ENCODE results near the gene SIRPB1.
"Not testable (repeated sequence)": the region's sequence is repeated elsewhere in the genome, so short reads cannot be mapped to it uniquely, and the experiment has no call there.

Gene SIRPB1

DNA sequence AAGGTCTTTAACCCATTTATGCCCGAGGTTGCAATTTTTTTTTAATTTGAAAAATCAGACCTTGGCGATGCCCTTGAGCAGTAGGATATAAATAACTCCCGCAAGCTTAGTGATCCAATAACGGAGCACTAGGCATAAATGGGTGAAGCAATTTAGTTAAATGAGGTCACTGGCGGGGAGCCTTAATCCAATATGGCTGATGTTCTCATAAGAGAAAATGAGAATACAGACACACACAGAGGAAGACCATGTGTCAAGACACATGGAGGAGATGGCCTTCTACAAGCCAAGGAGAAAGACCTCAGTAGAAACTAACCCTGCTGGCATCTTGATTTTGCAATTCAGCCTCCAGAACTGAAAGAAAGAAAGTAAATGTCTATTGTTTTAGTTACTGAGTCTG is 37.0 kb upstream of the SIRPB1 start:
- H3K9me3 ChIP-seq (ENCODE audit: control insufficient read depth, insufficient read depth, low read length), result no peaks in the 10 kb centered on the region
- H3K27ac ChIP-seq (ENCODE audit: low read depth, low read length), result no peak overlapping the region
- H3K4me3 ChIP-seq (ENCODE audit: low read depth, low read length), result no peak overlapping the region
- H3K27me3 ChIP-seq (ENCODE audit: control insufficient read depth, insufficient read depth, low read length), result no peaks in the 10 kb centered on the region
- H3K9ac ChIP-seq (ENCODE audit: low read depth, low read length), result no peak overlapping the region
- no peaks in the 10 kb centered on the region for H3K4me1 ChIP-seq (ENCODE audit: control insufficient read depth, insufficient read depth, low read length)
- H3K36me3 ChIP-seq (ENCODE audit: control insufficient read depth, insufficient read depth, low read length), result no peaks in the 10 kb centered on the region

DNA sequence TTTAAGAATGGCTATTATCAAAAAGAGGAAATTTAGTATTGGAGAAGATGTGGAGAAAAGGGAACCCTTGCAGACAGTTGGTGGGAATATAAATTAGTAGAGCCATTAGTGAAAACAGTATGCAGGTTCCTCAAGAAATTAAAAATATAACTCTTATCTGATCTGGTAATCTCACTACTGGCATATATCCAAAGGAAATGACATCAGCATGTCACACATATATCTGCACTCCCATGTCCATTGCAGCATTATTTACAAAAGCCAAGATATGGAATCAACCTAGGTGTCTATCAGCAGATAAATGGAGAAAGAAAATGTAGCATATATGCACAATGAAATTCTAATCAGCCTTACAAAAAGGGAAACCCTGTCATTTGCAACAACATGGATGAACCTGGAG is 35.2 kb upstream of the SIRPB1 start:
- Histone ChIP-seq H3K27ac (ENCODE audit: low read depth, low read length) (no peak overlapping the region), H3K9me3 (ENCODE audit: control insufficient read depth, insufficient read depth, low read length) (no peaks in the 10 kb centered on the region), H3K9ac (ENCODE audit: low read depth, low read length) (no peak overlapping the region), H3K4me3 (ENCODE audit: low read depth, low read length) (no peak overlapping the region), H3K36me3 (ENCODE audit: control insufficient read depth, insufficient read depth, low read length) (no peaks in the 10 kb centered on the region), H3K4me1 (ENCODE audit: control insufficient read depth, insufficient read depth, low read length) (no peaks in the 10 kb centered on the region), H3K27me3 (ENCODE audit: control insufficient read depth, insufficient read depth, low read length) (no peaks in the 10 kb centered on the region)

DNA sequence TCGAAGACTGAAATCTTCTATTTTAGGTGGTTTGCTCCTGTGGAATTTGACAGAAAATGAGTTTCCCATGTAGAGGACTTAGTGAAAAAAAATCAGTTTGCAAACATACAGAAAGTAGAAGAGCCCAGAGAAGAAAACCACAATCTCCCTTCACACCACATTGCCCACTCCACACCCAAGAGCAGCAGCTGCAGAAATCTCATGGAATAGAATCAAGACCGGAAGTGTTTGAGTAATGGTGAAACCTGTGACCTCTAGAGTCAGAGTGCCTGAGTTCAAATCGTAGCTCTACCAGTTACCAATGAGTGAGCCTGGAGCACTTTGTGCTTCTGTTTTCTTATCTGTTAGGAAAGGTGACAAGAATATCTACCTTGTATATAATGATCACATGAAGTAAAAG is 33.2 kb upstream of the SIRPB1 start:
- Histone ChIP-seq H3K9ac (ENCODE audit: low read depth, low read length) (no peak overlapping the region), H3K27ac (ENCODE audit: low read depth, low read length) (no peak overlapping the region), H3K36me3 (ENCODE audit: control insufficient read depth, insufficient read depth, low read length) (no peaks in the 10 kb centered on the region), H3K4me1 (ENCODE audit: control insufficient read depth, insufficient read depth, low read length) (no peaks in the 10 kb centered on the region), H3K27me3 (ENCODE audit: control insufficient read depth, insufficient read depth, low read length) (no peaks in the 10 kb centered on the region), H3K4me3 (ENCODE audit: low read depth, low read length) (no peak overlapping the region), H3K9me3 (ENCODE audit: control insufficient read depth, insufficient read depth, low read length) (no peaks in the 10 kb centered on the region)

DNA sequence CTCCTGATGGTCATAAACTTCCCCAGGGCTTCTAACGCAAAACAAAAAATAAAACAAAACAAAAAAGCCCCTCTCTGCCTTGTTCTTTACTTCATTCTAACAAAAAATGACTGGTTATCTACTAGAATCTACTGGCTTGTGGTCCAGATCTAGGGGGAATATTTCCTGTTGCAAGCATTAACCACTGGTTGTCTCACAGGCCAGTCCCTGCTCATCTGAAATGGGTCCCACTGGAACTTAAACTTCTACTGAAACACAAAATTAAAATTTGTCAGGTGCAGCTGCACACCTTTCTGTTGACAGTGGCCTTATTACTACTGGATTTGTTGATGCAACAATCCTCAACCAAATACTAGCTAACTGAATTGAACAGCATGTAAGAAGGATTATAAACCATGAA is 32.3 kb upstream of the SIRPB1 start:
- H3K27ac ChIP-seq (ENCODE audit: low read depth, low read length), result no peak overlapping the region
- no peaks in the 10 kb centered on the region for H3K27me3 ChIP-seq (ENCODE audit: control insufficient read depth, insufficient read depth, low read length)
- H3K4me1 ChIP-seq (ENCODE audit: control insufficient read depth, insufficient read depth, low read length), result no peaks in the 10 kb centered on the region
- no peak overlapping the region for H3K9ac ChIP-seq (ENCODE audit: low read depth, low read length)
- no peaks in the 10 kb centered on the region for H3K9me3 ChIP-seq (ENCODE audit: control insufficient read depth, insufficient read depth, low read length)
- no peak overlapping the region for H3K4me3 ChIP-seq (ENCODE audit: low read depth, low read length)
- H3K36me3 ChIP-seq (ENCODE audit: control insufficient read depth, insufficient read depth, low read length), result no peaks in the 10 kb centered on the region

DNA sequence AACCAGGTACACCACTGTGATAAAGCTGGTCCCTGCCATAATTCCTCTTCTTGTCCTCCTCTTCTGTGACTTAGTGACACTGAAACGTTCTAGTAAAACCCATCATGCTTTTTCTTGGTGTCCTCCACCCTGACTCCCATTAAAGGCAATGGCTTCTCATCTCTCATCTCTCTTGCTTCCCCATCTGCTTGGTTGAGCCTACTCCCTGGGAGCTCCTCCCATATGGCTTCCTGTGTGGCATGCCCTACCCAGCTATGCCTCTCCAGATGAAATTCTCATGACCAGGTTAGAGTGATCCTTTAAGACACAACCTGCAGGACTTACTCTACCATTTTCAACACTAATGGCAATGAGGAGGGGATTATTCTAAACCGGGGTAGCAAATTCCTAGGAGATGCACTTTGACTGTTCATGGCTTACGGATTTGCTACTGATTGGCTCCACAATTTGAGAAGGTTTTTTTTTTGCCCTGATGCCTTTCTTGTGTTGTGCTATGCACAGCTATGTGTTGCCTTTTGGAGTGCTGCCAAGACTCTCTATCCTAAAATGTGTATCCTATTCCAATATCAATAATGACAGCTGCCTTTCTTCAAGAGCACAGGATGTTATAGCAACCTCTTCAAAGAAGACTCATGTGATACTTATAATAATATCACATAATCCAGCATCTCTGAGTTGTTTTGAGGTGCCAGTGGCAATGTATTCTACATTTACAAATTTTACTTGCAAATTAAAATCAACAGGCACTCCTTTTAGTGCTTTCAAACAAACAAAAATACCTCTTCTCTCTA is 31.7 kb upstream of the SIRPB1 start:
- Histone ChIP-seq H3K27ac (ENCODE audit: low read depth, low read length) (no peak overlapping the region), H3K9ac (ENCODE audit: low read depth, low read length) (no peak overlapping the region), H3K36me3 (ENCODE audit: control insufficient read depth, insufficient read depth, low read length) (no peaks in the 10 kb centered on the region), H3K4me3 (ENCODE audit: low read depth, low read length) (no peak overlapping the region), H3K27me3 (ENCODE audit: control insufficient read depth, insufficient read depth, low read length) (no peaks in the 10 kb centered on the region), H3K4me1 (ENCODE audit: control insufficient read depth, insufficient read depth, low read length) (no peaks in the 10 kb centered on the region), H3K9me3 (ENCODE audit: control insufficient read depth, insufficient read depth, low read length) (no peaks in the 10 kb centered on the region)

DNA sequence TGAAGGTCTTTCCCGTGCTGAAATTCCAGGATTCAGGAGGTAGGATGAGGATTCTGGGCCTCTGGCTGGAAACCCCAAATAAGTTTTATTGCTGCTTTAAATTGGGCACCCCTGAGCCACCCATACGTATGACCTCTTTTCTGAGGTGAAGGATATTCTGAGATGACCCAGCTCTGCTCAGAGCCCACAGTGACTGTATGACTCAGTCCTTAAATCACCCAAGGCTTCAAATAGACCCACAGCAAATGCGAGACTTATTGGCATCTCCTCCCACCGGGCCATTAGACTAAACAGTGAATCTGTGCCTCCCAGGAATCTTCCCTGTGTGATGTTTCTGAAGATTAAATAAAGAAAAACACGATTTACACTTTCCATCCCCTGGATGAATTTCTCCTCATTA is 28.3 kb upstream of the SIRPB1 start:
- H3K27me3 ChIP-seq (ENCODE audit: control insufficient read depth, insufficient read depth, low read length), result no peaks in the 10 kb centered on the region
- no peak overlapping the region for H3K4me3 ChIP-seq (ENCODE audit: low read depth, low read length)
- no peak overlapping the region for H3K9ac ChIP-seq (ENCODE audit: low read depth, low read length)
- no peaks in the 10 kb centered on the region for H3K9me3 ChIP-seq (ENCODE audit: control insufficient read depth, insufficient read depth, low read length)
- H3K27ac ChIP-seq (ENCODE audit: low read depth, low read length), result no peak overlapping the region
- H3K36me3 ChIP-seq (ENCODE audit: control insufficient read depth, insufficient read depth, low read length), result no peaks in the 10 kb centered on the region
- no peaks in the 10 kb centered on the region for H3K4me1 ChIP-seq (ENCODE audit: control insufficient read depth, insufficient read depth, low read length)

DNA sequence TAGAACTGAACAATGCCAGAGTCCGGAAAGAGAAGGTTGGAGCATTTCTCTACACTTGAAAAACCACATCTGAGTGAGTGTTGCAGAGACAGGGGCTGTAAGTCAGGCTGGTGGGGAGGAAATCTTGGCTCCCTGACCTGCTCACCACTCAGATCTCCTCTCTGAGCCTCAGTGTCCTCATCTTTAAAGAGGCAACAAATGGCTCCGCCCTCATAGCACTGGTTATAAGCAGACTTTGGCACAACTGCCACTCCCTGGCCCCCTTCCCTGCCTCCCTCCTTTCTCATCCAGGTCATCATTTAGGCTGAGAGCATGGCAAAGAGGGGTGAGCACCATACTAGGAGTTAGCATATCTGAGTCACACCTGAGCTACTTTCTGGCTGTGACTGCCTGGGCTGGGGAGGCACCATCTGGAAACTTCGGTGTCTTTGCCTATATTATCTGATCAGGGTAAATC is 27.2 kb upstream of the SIRPB1 start:
- no peak overlapping the region for H3K27ac ChIP-seq (ENCODE audit: low read depth, low read length)
- H3K4me1 ChIP-seq (ENCODE audit: control insufficient read depth, insufficient read depth, low read length), result no peaks in the 10 kb centered on the region
- no peaks in the 10 kb centered on the region for H3K36me3 ChIP-seq (ENCODE audit: control insufficient read depth, insufficient read depth, low read length)
- H3K4me3 ChIP-seq (ENCODE audit: low read depth, low read length), result no peak overlapping the region
- H3K27me3 ChIP-seq (ENCODE audit: control insufficient read depth, insufficient read depth, low read length), result no peaks in the 10 kb centered on the region
- no peak overlapping the region for H3K9ac ChIP-seq (ENCODE audit: low read depth, low read length)
- H3K9me3 ChIP-seq (ENCODE audit: control insufficient read depth, insufficient read depth, low read length), result no peaks in the 10 kb centered on the region

DNA sequence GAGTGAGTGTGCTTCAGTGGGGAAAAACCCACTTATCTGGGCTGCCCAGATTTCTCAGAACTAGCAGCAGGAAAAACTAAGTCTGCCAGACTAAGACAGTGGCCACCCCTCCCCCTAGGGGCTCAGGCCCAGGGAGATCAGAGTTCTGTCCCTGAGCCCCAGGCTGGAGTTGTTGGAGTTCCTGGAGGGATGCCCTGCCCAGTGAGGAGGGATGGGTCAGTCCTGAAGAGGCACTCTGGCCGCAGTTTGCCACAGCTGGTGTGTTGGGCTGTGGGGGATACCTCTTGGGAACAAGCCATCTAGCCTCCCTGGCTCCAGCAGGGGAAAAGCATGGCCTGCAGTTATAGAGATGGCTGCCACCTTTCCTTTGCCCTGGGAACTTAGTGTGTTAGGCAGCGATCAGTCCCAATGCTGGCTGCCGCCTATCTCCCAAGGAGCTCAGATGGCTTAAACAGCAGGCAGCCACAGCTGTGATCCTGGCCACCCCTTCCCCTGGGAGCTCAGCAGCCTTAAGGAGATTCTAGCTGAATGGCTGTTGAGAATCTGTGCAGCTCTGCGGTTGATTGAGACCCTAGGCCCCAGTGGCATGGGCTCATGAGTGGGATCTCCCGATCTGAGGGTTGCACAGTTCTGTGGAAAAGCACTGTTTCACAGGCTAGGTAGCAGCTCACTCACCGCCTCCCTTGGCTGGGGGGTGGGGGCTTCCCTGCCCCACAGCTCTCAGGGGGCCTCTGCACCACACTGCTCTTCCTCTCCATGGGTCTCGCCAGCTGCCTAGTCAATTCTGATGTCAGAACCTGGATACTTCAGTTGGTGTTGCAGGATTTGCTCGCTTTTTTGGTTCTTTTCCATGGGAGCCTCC is 24.5 kb upstream of the SIRPB1 start:
- Histone ChIP-seq H3K9me3 (ENCODE audit: control insufficient read depth, insufficient read depth, low read length) (no peaks in the 10 kb centered on the region), H3K9ac (ENCODE audit: low read depth, low read length) (no peak overlapping the region), H3K4me3 (ENCODE audit: low read depth, low read length) (no peak overlapping the region), H3K4me1 (ENCODE audit: control insufficient read depth, insufficient read depth, low read length) (no peaks in the 10 kb centered on the region), H3K27me3 (ENCODE audit: control insufficient read depth, insufficient read depth, low read length) (no peaks in the 10 kb centered on the region), H3K36me3 (ENCODE audit: control insufficient read depth, insufficient read depth, low read length) (no peaks in the 10 kb centered on the region), H3K27ac (ENCODE audit: low read depth, low read length) (no peak overlapping the region)

DNA sequence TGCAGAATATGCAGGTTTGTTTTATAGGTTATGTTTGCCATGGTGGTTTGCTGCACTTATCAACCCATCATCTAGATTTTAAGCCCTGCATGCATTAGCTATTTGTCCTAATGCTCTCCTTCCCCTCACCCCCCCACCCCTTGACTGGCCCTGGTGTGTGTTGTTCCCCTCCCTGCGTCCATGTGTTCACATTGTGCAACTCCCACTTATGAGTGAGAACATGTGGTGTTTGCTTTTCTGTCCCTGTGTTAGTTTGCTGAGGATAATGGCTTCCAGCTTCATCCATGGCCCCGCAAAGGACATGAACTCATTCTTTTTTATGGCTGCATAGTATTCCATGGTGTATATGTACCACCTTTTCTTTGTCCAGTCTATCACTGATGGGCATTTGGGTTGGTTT is 18.8 kb upstream of the SIRPB1 start:
- not testable (repeated sequence) for H3K9ac ChIP-seq (ENCODE audit: low read depth, low read length); H3K4me3 ChIP-seq (ENCODE audit: low read depth, low read length); H3K36me3 ChIP-seq (ENCODE audit: control insufficient read depth, insufficient read depth, low read length); H3K27me3 ChIP-seq (ENCODE audit: control insufficient read depth, insufficient read depth, low read length); H3K4me1 ChIP-seq (ENCODE audit: control insufficient read depth, insufficient read depth, low read length); H3K9me3 ChIP-seq (ENCODE audit: control insufficient read depth, insufficient read depth, low read length); H3K27ac ChIP-seq (ENCODE audit: low read depth, low read length)

DNA sequence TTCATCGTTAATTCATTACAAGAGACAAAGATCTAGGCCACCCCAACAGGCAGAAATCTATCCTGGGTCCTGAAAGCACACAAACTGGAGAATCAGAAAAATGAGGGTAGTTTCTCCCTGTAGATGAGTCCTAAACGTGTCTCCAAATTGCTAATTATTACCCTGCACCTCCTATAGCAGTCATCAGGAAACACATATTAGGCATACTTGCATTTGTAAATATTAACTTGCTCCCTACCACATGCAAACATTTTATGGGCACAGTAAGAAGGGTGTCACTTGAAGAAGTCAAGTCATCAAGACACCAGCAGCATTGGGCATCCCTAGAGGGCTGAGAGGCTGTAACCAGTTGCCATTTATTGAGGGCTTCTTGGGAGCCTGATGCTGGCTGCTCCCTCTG is 17.9 kb upstream of the SIRPB1 start:
- Histone ChIP-seq H3K27ac (ENCODE audit: low read depth, low read length) (no peak overlapping the region), H3K36me3 (ENCODE audit: control insufficient read depth, insufficient read depth, low read length) (no peaks in the 10 kb centered on the region), H3K9ac (ENCODE audit: low read depth, low read length) (no peak overlapping the region), H3K4me1 (ENCODE audit: control insufficient read depth, insufficient read depth, low read length) (0 out of 2 replicates have a peak, but pooled peaks cover under 1% of the 10 kb centered on the region), H3K9me3 (ENCODE audit: control insufficient read depth, insufficient read depth, low read length) (no peaks in the 10 kb centered on the region), H3K4me3 (ENCODE audit: low read depth, low read length) (no peak overlapping the region), H3K27me3 (ENCODE audit: control insufficient read depth, insufficient read depth, low read length) (no peaks in the 10 kb centered on the region)

DNA sequence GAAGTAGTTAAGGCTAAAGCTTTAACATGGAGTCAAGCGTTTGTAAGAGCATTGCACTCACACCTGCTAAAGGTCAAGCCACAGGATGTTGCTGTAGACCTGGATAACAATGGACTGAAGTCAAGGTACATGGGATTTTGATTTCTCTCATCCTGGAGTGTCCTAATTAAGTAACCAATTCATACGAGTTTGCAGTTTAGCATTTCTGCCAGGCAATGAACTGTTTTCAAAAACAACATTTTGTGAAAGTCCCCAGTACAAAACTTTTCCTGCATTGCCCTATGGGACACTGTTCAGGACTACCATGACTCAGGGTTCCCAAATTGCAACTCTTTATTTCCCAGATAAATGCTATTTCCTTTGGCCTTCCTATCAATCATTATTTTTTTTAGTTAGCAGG is 17.4 kb upstream of the SIRPB1 start:
- Histone ChIP-seq H3K27me3 (ENCODE audit: control insufficient read depth, insufficient read depth, low read length) (no peaks in the 10 kb centered on the region), H3K9me3 (ENCODE audit: control insufficient read depth, insufficient read depth, low read length) (no peaks in the 10 kb centered on the region), H3K4me3 (ENCODE audit: low read depth, low read length) (no peak overlapping the region), H3K27ac (ENCODE audit: low read depth, low read length) (no peak overlapping the region), H3K36me3 (ENCODE audit: control insufficient read depth, insufficient read depth, low read length) (no peaks in the 10 kb centered on the region), H3K9ac (ENCODE audit: low read depth, low read length) (no peak overlapping the region), H3K4me1 (ENCODE audit: control insufficient read depth, insufficient read depth, low read length) (peaks cover 5% of the 10 kb centered on the region)
